Dermis microvascular lymphatic vessel endothelial cell (primary cell): ENCODE measurements around the gene LILRB3. TPM values are rescaled to one million over a fixed set of nuclear protein-coding genes. Genes with fewer than 3 reads are reported as not detected.
"Not testable (repeated sequence)": the region's sequence is repeated elsewhere in the genome, so short reads cannot be mapped to it uniquely, and the experiment has no call there.

Experiments used
- DNase-seq, 2 donors: peaks; one replicate each; pipeline versions ENCODE4 v3.0.0 to v3.0.0-alpha.2; 2010; ENCODE audit warnings: low read depth in 2 of 2
- total RNA-seq: library from RNA; depleted of rRNA; stranded (reverse); fragments of >200 nt; gene quantifications from 2 replicates; pipeline ENCODE4 v1.2.1, GENCODE V29; 2014

Gene LILRB3
- not detected in 2 replicates for total RNA-seq

- not testable (repeated sequence) for DNase-seq
Measured at GRCh38 chr19:54222474-54223276, at the start of gene LILRB3. TSS of gene LILRB3 (minus strand) at chr19:54223007. CDS start at chr19:54222976, 31 bp downstream.

GRCh38 chr19:54272181-54272580 is 49.4 kb upstream of the LILRB3 start:
- not testable (repeated sequence) for DNase-seq

GRCh38 chr19:54271587-54271986 is 48.8 kb upstream of the LILRB3 start:
- DNase-seq, result not testable (repeated sequence)

- no peak for DNase-seq
Measured at GRCh38 chr19:54271106-54271505, 48.3 kb upstream of the LILRB3 start.

- DNase-seq, result no peak
Measured at GRCh38 chr19:54268936-54269335, 46.1 kb upstream of the LILRB3 start.

- peak; percentile 23 to 71 for DNase-seq
Measured at GRCh38 chr19:54266133-54266532, 43.3 kb upstream of the LILRB3 start.

GRCh38 chr19:54262470-54262869 is 39.7 kb upstream of the LILRB3 start:
- no peak for DNase-seq

- no peak for DNase-seq
Measured at GRCh38 chr19:54262066-54262465, 39.3 kb upstream of the LILRB3 start.

- DNase-seq, result no peak
Measured at GRCh38 chr19:54257116-54257480, 34.3 kb upstream of the LILRB3 start, which contains the start of gene LILRB5. TSS of gene LILRB5 (minus strand) at chr19:54257273. CDS start at chr19:54257193, 80 bp downstream.

- DNase-seq, result no peak
Measured at GRCh38 chr19:54256250-54257115, 33.7 kb upstream of the LILRB3 start.

GRCh38 chr19:54255105-54255775 is 32.4 kb upstream of the LILRB3 start:
- DNase-seq, result no peak

- DNase-seq, result no peak
Measured at GRCh38 chr19:54254195-54254906, 31.5 kb upstream of the LILRB3 start.

- DNase-seq, result no peak
Measured at GRCh38 chr19:54253331-54254194, 30.8 kb upstream of the LILRB3 start.

- DNase-seq, result no peak
Measured at GRCh38 chr19:54252845-54253244, 30.0 kb upstream of the LILRB3 start.

- no peak for DNase-seq
Measured at GRCh38 chr19:54252243-54252642, 29.4 kb upstream of the LILRB3 start.

- peak in 1 of 2 donors; percentile 68 for DNase-seq
Measured at GRCh38 chr19:54248016-54248601, 25.3 kb upstream of the LILRB3 start.

- no peak for DNase-seq
Measured at GRCh38 chr19:54247106-54247930, 24.5 kb upstream of the LILRB3 start.

GRCh38 chr19:54245936-54246335 is 23.1 kb upstream of the LILRB3 start:
- no peak for DNase-seq

- DNase-seq, result not testable (repeated sequence)
Measured at GRCh38 chr19:54243809-54244208, 21.0 kb upstream of the LILRB3 start.
